ENCODE results near the gene SLC39A13. TPM values are rescaled to one million over a fixed set of nuclear protein-coding genes. Genes with fewer than 3 reads are reported as not detected.

SLC39A13 gene
- total RNA-seq, 1 experiment from 2014 or later, result 32.5 TPM

- H4K20me1 ChIP-seq (ENCODE audit: low read length), result no peaks in the 10 kb centered on the region
- TF ChIP-seq EZH2phosphoT487 (IDR thresholded peaks at IDR 0.05; ENCODE audit: borderline replicate concordance, low read length), result no peak
- no peaks in the 10 kb centered on the region for H3K9me2 ChIP-seq (replicated peaks; ENCODE audit: low read length)
- ATAC-seq, result no peak
- POLR2A ChIA-PET (ENCODE audit: unreplicated experiment), result no interaction called here
- no peak overlapping the region for H2AFZ ChIP-seq (ENCODE audit: low read length)
- no TSS peak for BruUV-seq (replicated peaks)
- H3K4me2 ChIP-seq (ENCODE audit: low read length), result no peak overlapping the region
- no peaks in the 10 kb centered on the region for H3F3A ChIP-seq (ENCODE audit: low read length, unreplicated experiment)
- no peaks in the 10 kb centered on the region for H3K36me3 ChIP-seq (ENCODE audit: low read depth, low read length)
- H3K27ac ChIP-seq (ENCODE audit: low read length), result no peak overlapping the region
- H3K79me2 ChIP-seq (ENCODE audit: low read length), result no peaks in the 10 kb centered on the region
- no peaks in the 10 kb centered on the region for H3K9me3 ChIP-seq (ENCODE audit: low read length)
- intact Hi-C loops (cut with micrococcal nuclease), result no loop called here
- DNase-seq, result no peak
- no peak overlapping the region for H3K9ac ChIP-seq (ENCODE audit: low read length)
- CTCF ChIA-PET, result no interaction called here
- no peak overlapping the region for H3K4me3 ChIP-seq (ENCODE audit: low read length)
- H3K4me1 ChIP-seq (ENCODE audit: insufficient read depth, low read length), result no peaks in the 10 kb centered on the region
- H3K27me3 ChIP-seq (ENCODE audit: low read length), result no peaks in the 10 kb centered on the region
Observed at GRCh38 chr11:47437746-47438418, 29.5 kb downstream of the SLC39A13 start.

GRCh38 chr11:47438721-47439120 lies 30.3 kb downstream of the SLC39A13 start:
- Histone ChIP-seq H3K27ac (ENCODE audit: low read length) (no peak overlapping the region), H3K36me3 (ENCODE audit: low read depth, low read length) (no peaks in the 10 kb centered on the region), H3F3A (ENCODE audit: low read length, unreplicated experiment) (no peaks in the 10 kb centered on the region), H3K9me3 (ENCODE audit: low read length) (no peaks in the 10 kb centered on the region), H3K27me3 (ENCODE audit: low read length) (no peaks in the 10 kb centered on the region), H4K20me1 (ENCODE audit: low read length) (no peaks in the 10 kb centered on the region), H3K9me2 (replicated peaks; ENCODE audit: low read length) (no peaks in the 10 kb centered on the region), H3K9ac (ENCODE audit: low read length) (no peak overlapping the region), H3K4me2 (ENCODE audit: low read length) (no peak overlapping the region), H3K79me2 (ENCODE audit: low read length) (no peaks in the 10 kb centered on the region), H2AFZ (ENCODE audit: low read length) (no peak overlapping the region), H3K4me1 (ENCODE audit: insufficient read depth, low read length) (no peaks in the 10 kb centered on the region), H3K4me3 (ENCODE audit: low read length) (no peak overlapping the region)
- ATAC-seq (no peak), DNase-seq (no peak)
- ChIA-PET CTCF (no interaction called here), POLR2A (ENCODE audit: unreplicated experiment) (no interaction called here)
- intact Hi-C loops (cut with micrococcal nuclease), result no loop called here
- no TSS peak for BruUV-seq (replicated peaks)
- TF ChIP-seq EZH2phosphoT487 (IDR thresholded peaks at IDR 0.05; ENCODE audit: borderline replicate concordance, low read length), result no peak
- no peak for TF ChIP-seq CTCF (conservative IDR thresholded peaks at IDR 0.05; ENCODE audit: low read depth, low read length)
- TF ChIP-seq EZH2 (IDR thresholded peaks at IDR 0.05; ENCODE audit: low read length, unreplicated experiment), result no peak

GRCh38 chr11:47440054-47440476 lies 31.7 kb downstream of the SLC39A13 start:
- TF ChIP-seq EZH2phosphoT487 (IDR thresholded peaks at IDR 0.05; ENCODE audit: borderline replicate concordance, low read length), result no peak
- no peak for TF ChIP-seq CTCF (conservative IDR thresholded peaks at IDR 0.05; ENCODE audit: low read depth, low read length)
- TF ChIP-seq EZH2 (IDR thresholded peaks at IDR 0.05; ENCODE audit: low read length, unreplicated experiment), result no peak
- Histone ChIP-seq H3K36me3 (ENCODE audit: low read depth, low read length) (no peaks in the 10 kb centered on the region), H3F3A (ENCODE audit: low read length, unreplicated experiment) (no peaks in the 10 kb centered on the region), H3K9ac (ENCODE audit: low read length) (no peak overlapping the region), H3K4me1 (ENCODE audit: insufficient read depth, low read length) (no peaks in the 10 kb centered on the region), H3K79me2 (ENCODE audit: low read length) (no peaks in the 10 kb centered on the region), H3K27me3 (ENCODE audit: low read length) (no peaks in the 10 kb centered on the region), H4K20me1 (ENCODE audit: low read length) (no peaks in the 10 kb centered on the region), H3K9me3 (ENCODE audit: low read length) (no peaks in the 10 kb centered on the region), H3K9me2 (replicated peaks; ENCODE audit: low read length) (no peaks in the 10 kb centered on the region), H3K27ac (ENCODE audit: low read length) (no peak overlapping the region), H2AFZ (ENCODE audit: low read length) (no peak overlapping the region), H3K4me3 (ENCODE audit: low read length) (no peak overlapping the region), H3K4me2 (ENCODE audit: low read length) (no peak overlapping the region)
- DNase-seq (no peak), ATAC-seq (no peak)
- BruUV-seq (replicated peaks), result no TSS peak
- POLR2A ChIA-PET (ENCODE audit: unreplicated experiment), result no interaction called here
- CTCF ChIA-PET, result no interaction called here
- intact Hi-C loops (cut with micrococcal nuclease), result no loop called here
